NCI-H510A (cell line): ENCODE measurements around the gene ZMIZ1.
A peak's percentile ranks its signal among the peaks of the same experiment; 100 is the strongest.

ENCODE experiments used
- DNase-seq: peaks from one replicate; lab custom pipeline; 2025; lab: John Stamatoyannopoulos, UW

Gene ZMIZ1

DNA sequence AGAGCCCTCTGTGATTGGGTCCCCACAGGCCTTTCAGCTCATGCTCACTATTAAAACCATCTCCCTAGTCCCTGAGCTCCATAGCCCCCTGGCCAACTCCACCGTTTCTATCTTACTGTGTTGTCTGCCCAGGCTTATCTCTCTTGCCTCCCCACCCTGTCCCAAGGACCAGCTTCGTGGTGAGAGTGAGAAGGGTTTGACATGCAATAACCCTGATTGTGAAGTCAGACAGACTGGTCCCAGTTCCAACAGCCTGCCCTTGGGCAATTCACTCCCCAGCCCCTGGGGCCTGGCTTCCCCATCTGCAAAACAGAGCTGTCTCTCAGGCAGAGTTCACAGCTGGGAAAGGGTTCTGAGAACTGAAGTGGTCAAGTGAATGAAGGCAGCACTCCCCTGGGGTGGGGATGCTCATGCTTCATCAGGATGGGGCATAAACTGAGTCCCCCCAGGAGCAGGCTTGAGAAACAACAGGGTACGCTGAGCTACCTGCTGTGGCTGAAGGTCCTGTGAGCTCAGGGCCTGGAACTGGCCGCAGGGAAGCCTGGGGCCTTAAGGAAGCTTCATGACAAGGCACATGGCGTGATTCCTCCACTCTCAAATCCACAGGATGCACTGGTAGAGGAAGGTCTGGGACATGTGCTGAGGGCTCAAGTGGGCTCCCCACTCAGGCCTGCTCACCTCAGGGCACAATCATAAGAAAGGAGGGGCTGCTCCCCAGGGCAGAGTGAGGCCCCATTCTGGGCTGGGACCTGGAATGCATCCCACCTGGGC, 276.7 kb downstream of the ZMIZ1 start:
- no peak for DNase-seq

DNA sequence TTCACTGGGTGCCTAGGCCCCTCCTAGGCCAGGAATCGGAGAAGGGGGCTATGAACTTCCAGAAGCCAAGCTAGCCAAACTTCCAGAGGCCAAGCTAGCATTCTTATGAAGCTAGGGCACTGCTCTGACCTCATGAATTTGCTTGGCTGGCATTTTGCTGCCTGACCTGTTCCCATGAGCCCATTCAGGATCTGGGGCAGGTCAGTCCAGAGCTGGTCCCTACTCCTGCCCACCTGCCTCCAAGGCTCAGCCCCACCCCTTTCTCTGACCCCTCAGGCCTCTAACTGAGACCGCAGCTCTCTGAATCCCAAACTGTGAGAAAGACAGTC, 277.2 kb downstream of the ZMIZ1 start:
- DNase-seq: no peak

- peak; percentile 61 for DNase-seq
Measured at GRCh38 chr10:79346388-79347225, 277.8 kb downstream of the ZMIZ1 start.

GRCh38 chr10:79347226-79347893, 278.6 kb downstream of the ZMIZ1 start, which contains the start of gene PPIF:
Gene PPIF (plus strand): TSS chr10:79347469. CDS start chr10:79347549, 80 bp downstream.
- peak; percentile 62 for DNase-seq

DNA sequence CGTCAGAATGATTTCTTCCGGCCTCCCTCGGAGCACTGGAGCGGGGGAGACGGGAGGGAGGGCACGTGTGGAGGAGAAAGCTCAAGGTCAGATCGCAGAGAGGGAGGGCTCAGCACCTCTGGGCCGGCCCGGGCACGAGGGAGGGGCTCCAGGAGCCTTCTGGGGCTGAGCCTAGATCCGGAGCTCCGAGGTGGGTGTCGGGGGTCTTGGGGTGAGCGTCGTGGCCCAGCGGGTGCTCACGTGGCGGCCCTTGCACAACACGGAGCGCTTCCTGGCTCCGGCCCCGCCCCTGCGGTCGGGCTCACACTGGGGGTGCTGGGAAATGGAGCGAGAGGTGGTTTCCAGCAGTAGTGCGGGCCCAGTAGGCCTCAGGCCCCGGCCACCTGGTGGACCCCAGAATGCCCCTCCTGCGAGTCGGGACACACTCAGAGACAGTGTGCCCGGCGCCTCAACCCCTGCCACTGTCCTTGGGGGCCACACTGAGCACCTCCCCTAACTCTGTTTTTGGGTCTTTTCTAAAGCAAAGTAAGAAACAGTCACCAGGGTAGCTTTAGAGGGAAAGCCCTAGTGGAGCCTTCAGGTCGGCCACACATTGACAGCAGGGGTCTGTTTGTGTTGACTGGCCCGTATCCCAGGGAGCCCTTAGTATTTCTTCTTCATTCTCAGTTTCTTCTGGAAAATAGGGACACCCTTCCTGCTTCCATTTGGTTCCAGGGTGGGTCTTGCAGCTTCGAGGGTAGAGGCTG, 279.3 kb downstream of the ZMIZ1 start:
- DNase-seq: no peak

GRCh38 chr10:79348640-79348988, 279.8 kb downstream of the ZMIZ1 start:
- DNase-seq: no peak

- no peak for DNase-seq
Measured at GRCh38 chr10:79349072-79349491, 280.3 kb downstream of the ZMIZ1 start.

DNA sequence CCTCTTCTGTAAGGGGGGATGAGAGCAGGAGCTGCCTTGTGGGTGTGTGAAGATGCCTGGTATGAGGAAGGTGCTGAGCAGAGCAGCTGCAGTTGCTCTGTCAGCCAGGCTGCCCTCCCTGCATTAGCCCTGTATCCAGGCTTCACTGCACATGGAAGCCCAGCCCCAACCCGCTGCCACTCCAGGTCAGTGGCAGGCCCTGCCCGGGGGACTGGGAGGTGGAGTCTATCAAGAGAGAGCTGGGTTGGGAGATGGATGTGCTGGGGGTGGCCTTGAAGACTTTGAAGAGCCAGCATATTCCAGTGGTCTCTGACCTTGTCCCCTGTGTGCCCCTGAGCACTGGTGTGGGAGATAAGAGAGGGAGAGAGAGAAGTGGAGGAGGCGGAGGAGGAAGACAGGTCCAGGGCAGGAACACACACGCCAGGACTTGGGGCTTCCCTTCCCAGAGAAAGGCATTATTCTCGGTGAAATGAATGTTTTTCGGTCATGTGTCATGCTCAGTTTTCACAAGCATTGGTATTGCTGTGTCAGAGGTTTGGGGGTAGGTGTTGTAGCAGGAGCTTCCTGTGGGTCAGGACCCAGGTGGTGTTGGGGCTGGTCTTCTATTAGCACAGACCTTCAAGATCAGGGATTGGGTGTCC, 281.1 kb downstream of the ZMIZ1 start:
- no peak for DNase-seq

DNA sequence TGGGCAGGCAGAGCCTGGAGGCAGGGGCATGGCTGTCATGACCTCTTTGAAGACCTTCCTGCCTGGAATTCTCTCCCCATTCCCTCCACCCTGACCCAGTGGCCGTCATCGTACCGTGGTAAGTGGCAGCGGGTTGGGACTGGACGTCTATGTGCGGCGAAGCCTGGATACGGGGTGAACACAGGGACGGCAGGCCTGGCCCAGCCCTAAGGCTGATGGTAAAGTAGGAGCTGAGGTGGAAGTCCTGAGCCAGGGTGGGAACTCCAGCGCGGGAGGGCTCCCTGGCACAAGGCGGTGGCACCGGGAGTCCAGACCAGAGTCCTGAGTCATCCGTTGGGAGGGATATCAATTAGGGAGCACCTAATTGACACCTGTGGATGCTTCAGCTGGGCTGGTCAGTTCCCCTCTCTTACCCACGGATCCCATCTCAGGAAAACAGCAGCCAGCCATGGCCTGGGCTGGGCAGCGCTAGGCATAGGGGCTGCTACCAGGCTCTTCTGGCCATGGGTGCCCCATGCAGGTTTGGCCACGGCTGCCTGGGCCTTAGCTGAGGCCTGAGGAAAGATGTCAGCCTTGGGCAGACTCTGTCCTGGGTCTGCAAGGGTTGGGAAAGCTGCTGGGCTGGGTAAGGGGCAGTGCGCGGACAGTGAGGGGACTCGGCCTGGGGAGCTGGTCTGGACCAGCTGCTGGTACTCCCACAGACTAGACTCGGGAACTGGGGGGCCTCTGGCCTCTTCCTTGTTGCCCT, 281.8 kb downstream of the ZMIZ1 start:
- DNase-seq: no peak

DNA sequence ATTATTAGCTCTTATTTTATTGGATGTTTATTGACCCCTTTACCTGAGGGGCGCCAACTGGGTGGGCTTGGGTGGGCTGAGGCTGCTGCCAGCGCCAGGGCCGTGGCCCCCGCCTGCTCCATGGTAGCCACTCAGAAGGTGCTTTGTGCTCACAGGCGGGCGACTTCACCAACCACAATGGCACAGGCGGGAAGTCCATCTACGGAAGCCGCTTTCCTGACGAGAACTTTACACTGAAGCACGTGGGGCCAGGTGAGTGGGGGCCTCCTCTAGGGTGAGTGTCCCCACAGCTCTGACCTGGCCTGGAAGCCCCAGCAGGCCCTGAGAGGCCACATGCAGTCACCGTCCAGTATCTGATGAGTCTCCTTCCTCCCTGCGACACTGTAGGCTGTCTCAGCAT, 282.6 kb downstream of the ZMIZ1 start:
- DNase-seq: no peak

- DNase-seq: no peak
Measured at GRCh38 chr10:79352035-79352877, 283.5 kb downstream of the ZMIZ1 start.

DNA sequence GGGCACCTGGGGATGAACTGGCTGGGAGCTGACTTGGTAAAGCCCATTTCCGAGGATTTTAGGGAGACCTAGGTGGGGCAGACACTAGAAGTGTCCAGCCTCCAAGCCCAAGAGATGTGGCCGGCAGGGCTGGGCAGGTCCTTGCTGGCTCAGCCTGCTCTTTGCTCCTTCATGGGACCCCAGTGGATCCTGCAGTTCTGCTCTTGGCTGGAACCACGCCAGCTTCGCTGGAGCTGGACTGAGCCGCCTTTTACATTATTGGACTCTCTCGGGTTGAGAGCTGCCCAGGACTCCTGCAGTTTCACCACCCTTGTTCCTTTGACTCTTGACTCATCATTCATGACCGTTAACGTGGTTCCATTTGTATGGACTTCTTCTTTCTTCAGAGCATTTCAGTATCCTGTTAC, 284.2 kb downstream of the ZMIZ1 start:
- no peak for DNase-seq

DNA sequence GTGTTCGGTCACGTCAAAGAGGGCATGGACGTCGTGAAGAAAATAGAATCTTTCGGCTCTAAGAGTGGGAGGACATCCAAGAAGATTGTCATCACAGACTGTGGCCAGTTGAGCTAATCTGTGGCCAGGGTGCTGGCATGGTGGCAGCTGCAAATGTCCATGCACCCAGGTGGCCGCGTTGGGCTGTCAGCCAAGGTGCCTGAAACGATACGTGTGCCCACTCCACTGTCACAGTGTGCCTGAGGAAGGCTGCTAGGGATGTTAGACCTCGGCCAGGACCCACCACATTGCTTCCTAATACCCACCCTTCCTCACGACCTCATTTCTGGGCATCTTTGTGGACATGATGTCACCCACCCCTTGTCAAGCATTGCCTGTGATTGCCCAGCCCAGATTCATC, 285.0 kb downstream of the ZMIZ1 start:
- no peak for DNase-seq

DNA sequence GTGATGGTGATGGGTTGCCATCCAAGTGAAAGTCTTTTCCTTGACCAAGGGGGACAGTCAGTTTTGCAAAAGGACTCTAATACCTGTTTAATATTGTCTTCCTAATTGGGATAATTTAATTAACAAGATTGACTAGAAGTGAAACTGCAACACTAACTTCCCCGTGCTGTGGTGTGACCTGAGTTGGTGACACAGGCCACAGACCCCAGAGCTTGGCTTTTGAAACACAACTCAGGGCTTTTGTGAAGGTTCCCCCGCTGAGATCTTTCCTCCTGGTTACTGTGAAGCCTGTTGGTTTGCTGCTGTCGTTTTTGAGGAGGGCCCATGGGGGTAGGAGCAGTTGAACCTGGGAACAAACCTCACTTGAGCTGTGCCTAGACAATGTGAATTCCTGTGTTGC, 285.4 kb downstream of the ZMIZ1 start:
- DNase-seq: no peak

DNA sequence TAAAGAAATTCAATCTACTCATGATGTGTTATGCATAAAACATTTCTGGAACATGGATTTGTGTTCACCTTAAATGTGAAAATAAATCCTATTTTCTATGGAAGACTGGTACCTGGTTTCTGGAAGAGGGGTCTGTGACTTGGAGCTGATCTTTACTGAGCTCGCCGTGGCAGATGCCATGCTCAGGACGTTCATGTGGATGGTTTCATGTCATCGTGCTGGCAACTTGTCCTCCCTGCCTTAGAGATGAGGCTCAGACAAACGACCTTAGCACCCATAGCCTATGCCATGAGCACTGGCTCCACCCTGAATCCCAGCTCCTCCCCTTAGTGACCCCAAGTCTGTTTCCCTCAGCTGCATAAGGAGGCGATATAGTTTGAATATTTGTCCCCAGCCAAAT, 285.8 kb downstream of the ZMIZ1 start:
- DNase-seq: no peak

GRCh38 chr10:79355420-79356017, 286.8 kb downstream of the ZMIZ1 start:
- no peak for DNase-seq

DNA sequence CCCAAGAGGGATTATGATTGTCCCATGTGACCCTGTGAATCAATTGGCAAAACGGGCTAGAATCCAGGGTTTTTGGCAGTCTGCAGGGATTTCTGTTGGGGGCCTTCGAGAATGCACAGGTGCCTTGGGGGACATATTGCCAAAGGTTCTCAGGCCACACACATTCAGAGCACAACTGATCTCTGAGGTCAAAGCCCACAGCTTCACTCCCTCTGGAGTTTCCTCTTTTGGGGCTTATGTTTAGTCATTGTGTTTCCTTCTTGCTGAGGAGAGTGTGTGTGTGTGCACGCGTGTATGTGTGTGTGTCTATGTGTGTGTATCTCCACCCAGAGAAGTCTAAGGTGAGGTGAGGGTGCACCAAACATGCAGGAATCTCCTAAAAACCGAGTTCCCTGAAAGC, 287.3 kb downstream of the ZMIZ1 start:
- DNase-seq: no peak

GRCh38 chr10:79357180-79357579, 288.4 kb downstream of the ZMIZ1 start:
- DNase-seq: no peak

- DNase-seq: no peak
Measured at GRCh38 chr10:79358811-79359210, 290.0 kb downstream of the ZMIZ1 start.
